ELF-1 (cell line): ENCODE measurements around the gene ACTL8.

Experiments used
- DNase-seq: peaks from one replicate; pipeline ENCODE4 v3.0.0-alpha.2; 2016; ENCODE audit warnings: low read depth, low spot score

ACTL8 gene

DNA sequence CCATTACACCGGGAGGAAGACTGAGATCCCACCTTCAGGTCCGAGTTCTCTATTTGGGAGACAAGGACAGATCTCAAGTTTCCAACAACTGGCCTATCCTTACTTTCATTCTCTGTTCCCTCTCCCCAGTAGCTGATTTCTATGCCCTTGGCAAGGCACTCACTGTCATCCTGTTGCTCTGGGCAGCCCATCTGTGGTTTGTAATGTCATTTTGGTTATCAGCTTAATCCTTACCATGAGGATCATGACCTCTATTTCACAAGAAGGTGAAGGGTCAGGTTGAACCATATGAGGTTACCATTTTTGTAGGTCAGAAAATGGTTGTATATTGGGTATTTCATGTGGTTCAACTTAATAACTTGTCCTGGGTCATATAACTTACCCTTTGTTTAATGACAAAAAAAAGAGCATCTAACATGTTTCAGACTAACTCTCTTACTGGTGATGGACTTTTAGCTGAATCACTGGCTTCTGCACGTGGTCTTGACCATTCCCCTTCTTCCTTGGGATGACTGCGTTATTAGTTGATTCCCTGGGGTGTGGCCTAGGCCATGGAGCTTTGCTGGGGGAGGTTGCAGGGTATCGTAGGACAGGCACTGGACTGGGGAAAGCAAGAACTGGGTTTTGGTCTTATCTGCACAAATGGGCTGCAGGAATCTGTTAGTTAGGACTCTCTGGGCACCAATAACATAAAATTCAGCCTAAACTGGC, 120.2 kb downstream of the ACTL8 start:
- DNase-seq, result no peak

DNA sequence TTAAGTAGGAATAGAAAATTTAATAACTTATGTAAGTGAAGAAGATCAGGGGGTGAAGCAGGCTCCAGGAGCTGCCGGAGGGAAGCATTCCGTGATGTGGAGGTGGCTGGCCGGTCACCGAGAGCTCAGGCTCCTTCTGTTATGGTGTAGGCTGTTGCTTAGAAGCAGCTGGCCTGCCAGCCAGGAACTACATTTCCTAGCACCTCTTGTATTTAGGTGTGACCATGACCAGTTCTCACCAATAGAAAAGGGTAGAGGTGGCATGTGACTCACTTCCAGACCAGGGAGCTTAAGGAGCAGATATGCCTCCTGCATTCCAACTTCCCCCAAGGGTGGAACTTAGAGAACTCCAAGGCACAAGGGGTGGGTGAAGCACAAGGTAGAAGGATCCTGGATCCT, 120.7 kb downstream of the ACTL8 start:
- DNase-seq, result peak; percentile 34
